HG02970 (cell line): ENCODE results near the gene C2orf49.
"Not testable (repeated sequence)": the region's sequence is repeated elsewhere in the genome, so short reads cannot be mapped to it uniquely, and the experiment has no call there.

Experiments used
- ATAC-seq: cut with Tn5 transposase; IDR thresholded peaks from one replicate; pipeline ENCODE4 v1.9.1; 2021; ENCODE audit warnings: mild to moderate bottlenecking, moderate library complexity, moderate number of reproducible peaks; ENCODE audit not compliant: unreplicated experiment, low FRiP score

Gene C2orf49

DNA sequence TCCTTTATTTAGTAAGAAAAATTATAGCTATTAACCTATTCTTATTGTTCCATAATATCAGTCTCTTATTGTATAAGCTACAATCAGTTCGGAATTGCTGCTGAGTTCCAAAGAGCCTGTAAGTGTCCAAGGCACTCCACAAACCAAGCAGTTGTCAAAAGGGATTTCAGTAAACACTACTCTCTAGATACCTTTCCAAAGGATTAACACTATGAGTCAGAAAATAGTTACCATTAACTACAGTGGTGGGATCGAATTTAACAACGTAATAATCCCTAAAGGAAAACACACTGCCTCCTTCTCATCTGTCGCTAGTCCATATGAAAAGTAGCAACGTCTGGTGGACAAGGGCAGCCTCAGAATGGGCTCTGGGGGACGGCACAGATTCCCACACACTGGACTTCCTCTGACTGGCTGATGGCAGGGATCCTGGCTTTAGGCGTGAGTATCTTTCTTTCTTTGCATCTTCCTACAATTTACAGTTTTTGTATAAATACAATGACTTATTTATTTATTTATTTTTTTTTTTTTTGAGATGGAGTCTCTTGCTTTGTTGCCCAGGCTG lies 16.6 kb upstream of the C2orf49 start:
- no peak for ATAC-seq

DNA sequence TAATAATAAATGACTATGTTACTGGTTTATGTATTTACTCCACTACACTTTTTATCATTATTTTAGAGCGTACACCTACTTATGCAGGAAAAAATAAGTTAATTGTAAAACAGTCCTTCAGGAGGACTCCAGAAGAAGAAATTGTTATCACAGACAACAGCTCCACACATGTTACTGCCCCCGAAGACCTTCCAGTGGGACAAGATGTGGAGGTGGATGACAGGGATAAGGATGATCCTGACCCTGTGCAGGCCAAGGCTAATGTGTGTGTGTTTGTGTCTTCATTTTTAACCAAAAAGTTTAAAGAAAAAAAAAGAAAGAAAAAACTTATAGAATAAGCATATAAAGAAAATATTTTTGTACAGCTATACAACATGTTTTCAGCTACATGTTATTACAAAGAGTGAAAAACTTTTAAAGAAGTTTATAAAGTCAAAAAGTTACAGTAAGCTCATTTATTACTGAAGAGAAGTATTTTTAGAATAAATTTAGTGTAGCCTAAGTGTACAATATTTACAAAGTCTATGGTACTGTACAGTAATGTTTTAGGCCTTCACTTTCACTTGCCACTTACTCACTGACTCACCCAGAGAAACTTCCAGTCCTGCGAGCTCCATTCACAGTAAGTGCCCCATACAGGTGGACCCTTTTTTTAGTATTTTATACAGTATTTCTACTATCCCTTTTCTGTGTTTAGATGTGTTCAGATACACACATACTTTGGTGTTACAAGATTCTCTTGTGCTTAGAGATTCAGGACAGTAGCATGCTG lies 15.3 kb upstream of the C2orf49 start:
- no peak for ATAC-seq

DNA sequence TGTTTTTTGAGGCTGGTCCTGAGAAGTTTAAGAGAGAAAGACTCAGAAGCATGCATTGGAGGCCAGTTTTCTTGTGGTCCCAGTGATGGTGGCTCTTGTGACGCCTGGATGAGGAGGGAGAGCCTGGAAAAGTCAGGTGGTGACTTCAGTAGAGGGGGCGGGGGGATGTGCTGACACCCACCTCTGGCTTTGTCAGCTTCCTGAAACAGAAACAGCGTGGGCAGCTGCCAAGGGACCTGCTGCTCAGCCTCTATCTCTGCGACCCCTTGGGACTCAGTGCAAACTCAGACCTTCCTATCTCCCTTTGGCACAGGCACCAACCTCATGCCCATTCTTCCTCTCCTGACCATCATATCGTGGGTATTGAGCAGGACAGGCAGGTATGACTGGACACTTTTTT lies 14.2 kb upstream of the C2orf49 start:
- ATAC-seq: no peak

DNA sequence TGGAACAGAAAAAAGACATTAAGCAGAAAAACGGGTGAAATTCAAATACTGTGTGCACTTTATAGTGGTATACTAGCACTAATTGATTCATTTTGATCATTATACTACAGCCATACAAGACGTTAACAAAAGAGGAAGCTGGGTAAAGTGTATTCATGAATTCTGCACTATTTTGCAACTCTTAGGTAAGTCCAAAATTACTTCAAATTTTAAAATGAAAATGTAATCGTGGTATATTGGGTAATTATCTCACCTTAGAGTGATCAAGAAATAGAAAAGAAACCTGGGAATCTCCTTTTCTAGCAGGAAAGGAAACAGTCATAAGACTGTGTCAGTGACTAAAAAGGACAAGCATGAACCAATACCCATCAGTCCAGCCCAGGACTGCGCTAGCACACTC lies 13.2 kb upstream of the C2orf49 start:
- ATAC-seq: no peak

DNA sequence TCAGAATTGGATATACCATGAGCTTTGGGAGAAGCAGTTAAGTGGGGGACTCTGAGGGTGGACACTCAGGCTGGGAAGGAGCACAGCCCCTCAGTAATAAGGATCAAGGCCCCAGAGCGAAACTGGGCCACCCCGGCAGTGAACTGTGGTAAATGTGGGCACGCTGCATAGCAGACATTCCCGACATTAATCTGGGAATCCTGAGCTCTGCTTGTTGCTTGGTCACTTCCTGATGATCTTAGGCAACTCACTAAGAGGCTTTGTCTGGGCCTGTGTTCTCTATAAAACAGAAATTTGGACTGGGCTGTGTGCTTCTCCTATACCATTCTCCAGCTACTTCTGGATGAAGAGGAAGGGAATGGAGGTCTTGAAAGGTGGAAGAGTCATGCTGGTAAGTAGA lies 12.6 kb upstream of the C2orf49 start:
- ATAC-seq: no peak

DNA sequence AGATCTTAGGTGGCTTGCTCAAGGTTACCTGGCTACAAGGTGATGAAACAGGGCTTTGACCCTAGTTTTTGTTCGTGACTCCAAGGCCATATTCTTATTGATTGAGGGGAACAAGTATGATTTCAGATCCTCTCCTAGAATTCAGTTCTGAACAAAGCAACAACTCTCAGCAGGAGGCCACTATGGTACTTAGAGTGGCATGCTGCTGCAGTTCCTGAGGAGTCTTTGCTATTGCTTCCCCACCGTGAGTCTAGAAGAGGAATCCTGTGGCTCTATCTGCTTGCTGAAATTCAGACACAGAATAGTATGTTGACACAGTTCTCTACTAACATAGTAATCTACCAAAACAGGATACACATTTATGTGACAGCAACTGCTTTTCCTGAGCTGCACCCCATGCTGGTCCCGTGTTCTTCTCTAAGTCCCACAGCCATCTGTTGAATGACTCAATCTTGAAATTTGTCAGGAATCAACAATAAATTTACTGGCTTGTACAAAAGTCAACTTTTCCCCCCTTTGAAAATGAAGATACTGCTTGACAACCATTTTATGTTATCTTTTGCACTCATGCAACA lies 11.9 kb upstream of the C2orf49 start:
- no peak for ATAC-seq

DNA sequence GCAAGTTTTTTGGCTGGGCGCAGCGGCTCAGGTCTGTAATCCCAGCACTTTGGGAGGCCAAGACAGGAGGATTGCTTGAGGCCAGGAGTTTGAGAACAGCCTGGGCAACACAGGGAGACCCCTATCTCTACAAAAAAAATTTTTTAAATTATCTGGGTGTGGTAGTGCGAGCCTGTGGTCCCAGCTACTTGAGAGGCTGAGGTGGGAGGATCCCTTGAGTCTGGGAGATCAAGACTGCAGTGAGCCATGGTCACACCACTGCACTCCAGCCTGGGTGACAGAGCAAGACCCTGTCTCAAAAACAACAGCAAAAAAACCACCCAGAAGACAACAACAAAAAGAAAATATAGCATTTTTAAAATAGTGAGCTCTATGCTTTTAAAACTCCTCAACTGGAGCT lies 10.1 kb upstream of the C2orf49 start:
- ATAC-seq: not testable (repeated sequence)

DNA sequence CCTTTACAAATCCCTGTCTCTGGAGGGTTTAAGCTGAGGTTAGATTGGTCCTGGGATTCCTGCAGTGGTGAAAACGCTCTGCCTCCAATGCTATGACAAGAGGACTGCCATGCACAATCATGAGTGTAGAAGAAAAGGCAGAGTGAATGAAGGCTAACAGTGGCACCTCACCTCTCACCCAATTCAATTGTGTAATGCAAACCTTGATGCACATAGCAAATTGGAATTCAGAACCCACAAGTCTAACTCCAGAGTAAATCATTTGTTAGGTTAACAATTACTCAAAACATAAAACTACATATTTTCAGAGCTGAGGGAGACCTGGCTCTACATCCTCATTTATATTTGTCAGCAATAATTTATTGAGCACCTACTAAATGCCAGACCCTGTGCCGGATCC lies 9.7 kb upstream of the C2orf49 start:
- no peak for ATAC-seq

DNA sequence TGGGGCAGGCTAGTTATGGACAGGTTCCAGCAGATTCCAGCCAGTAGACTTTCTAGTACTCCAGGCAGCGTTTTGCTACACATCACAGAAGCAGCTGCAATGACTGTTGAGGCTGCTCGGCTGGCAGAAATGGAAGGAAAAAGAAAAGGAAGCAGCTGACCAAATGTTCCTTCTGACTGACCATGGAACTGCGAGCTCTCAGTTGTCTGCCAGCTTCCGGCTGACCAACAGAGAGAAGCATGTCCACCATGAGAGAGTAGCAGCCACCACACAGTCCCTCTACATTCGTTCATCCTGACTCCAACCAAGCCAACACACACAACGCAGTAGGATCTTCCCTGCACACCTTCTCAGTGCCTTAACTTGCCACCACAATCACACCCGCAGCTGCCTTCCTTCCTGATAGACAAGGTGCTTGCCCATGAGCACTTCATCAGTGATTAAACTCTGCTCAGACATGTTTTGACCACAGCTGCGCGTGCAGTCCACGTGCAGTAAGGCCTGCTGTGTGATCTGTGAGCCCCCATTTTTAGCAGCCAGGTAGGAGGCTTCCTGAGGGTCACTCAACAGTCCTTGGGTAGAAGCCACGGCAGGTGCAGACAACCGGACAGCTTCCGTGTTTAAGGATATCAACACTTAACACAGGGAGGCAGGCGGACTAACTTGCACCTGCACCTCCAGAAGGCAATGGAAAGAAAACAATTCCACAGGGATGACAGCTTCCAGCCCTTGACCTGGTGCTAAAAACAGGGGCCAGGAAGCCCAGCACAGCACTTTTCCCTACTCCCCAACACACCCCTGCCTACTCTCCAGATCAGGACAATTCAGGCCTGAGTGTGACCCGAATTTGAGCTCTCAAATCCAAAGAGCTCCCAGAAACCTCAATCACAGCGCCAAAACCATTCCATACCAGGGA lies 8.8 kb upstream of the C2orf49 start:
- no peak for ATAC-seq

DNA sequence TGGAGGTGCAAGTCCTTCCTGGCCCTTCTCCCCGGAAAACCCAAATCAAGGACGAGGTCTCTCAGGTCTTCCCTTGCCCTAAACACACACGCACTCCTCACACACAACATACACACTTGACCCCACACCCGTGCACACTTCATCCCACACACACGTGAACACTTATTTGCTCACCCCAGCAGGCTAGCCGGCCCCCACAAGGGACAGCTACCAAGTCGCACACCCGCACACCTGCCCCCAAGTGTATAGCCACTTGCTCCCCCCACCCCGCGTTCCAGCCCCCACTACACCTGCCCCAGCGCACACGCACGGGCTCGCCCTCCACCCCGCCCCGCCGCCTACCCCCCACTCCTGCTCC lies 8.2 kb upstream of the C2orf49 start:
- ATAC-seq: peak; percentile 6

DNA sequence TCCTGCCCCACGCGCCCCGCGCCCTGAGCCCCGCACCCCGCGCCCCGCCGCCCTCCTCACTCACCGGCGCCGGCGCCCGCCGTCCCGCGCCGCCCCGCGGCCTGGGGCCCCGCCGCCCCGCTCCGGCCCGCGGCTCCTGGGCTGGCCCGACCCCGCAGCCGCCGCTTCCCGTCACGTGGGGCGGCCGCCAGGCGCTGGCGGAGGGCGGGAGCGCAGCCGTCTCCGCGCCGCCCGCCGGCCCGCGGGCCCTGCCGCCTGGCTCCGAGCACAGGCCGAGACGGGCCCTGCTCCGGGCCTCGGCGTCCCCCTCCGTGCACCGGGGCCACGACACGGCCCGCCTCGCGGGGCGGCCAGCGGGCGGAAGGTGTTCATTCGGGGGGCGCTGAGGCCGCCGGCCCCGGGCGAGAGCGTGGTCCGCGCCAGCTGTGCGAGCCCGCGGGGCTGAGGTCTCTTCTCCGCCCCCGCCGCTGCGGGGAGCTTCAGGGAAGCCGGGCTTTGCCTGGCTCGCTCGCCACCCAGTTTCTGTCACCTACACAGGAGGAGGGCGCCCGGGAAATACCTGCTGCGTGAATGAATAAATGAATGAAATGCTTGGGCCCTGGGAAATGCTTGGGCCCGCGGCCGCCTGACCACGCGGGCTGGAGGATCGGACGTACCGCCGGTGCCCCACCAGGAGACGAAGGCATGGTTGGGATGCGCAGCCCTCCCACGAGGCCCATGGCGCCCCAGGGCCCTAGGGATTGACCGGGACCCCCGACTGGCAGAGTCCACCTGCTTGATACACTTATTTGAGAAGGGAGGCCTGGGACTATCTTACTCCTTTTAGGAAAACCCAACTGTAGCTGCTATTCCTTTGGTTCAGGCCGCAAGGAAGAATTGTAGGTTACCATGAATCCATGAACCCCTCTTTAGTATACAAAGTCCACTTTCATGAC lies 7.5 kb upstream of the C2orf49 start, which contains the start of gene TGFBRAP1:
TSS of gene TGFBRAP1 (minus strand) at position 175 of the 935 bp plus-strand sequence. CDS start 21,434 bp downstream, outside the sequence.
- peak; percentile 80 for ATAC-seq

DNA sequence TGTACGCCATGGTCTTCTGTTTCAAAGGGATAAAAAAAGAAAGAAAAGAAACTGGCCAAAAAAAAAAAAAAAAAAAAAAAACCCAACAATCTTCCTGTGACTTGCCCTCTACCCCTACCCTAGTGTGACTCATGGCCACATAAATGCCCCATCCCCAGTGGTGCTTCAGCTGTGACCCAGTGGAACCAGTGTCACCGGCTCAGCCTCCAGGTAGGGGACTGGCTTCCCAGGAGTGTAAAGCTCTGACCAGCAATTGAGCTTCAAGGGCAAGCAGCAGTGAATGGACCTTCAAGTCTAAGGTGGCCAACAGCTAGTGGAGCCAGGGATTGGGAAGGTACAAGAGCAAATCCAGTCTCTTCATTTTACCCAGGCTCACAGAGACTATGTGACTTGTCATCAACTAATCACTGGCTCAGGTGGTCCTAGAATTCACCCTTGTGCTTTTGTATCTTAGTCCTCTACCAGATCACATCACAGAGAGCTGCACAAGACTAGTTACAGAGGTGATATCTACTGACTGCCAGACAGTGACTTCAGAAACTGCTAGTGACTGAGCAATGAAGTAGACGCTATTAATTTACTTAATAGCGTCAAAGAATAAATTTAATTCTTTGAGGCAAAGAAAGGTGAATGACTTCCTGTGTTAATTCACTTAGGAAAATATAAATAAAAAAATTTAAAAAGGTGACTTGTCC lies 6.5 kb upstream of the C2orf49 start:
- ATAC-seq: no peak

DNA sequence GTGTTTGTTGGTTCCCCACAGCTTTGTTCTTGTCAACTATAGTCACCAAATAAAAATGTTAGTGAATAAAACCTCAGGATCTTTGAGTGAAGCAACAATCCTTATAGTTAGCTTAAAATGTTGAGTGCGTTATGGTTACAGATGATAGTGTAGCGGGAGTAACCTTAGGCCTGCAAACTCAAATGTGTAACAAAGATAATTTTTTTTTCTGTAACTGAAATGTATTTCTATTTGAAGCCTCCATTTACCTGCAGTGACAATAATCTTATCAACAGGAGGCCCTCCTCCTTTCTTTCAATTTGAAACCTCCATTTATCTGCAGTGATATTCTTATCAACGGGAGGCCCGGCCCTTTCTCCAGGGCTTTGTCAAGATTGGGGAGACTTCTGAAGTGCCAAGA lies 3.1 kb upstream of the C2orf49 start:
- no peak for ATAC-seq

DNA sequence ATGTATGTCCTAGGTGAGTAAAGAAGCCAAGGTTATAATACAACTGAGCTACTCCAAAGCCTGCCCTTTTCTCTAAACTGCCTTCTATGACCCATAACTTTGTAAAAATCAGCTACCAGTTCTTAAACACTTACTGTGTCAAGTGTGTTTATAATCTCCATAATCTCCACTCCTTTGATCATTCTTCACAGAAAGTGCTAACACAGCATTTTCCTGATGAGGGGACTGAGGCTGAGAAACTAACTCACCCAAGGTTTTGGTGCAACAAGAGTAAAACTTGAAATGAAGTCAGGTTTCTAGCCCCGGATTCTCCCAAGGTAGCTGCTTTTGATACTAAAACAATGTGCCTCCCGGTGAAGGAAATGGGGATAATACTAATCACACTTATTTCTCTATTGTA lies 1.9 kb upstream of the C2orf49 start:
- ATAC-seq: no peak

DNA sequence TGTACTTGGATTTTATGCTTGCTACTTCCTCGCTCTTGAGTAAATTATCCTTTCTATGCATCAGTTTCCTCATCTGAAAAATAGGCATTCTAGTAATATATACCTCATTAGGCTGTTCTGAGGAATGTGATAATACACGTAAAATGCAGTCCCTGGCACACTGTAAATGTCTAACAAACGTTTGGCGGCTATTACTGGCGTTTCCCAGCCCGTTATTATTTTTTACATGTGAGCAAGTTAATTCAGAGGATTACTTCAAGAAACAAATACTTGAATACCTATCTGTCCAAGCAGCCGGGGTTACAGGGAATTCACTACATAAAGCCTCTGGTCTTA lies 586 bp upstream of the C2orf49 start:
- ATAC-seq: no peak

DNA sequence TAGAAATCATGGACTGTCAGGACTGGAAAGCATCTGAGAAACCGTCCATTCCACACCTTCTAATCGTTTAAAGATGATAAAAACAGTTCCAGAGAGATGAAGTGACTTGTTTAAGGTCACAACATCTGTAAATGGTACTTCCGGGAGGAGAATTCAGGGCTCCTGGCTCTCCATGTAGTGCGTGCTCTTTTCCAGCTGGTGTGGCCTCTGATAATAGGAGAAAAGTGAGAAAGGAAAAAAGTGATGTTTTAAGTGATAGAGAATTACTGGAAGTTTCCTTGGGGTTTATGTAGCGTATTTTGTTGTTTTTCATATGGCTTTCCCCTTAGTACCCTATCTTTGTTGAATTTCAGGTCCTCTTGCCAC lies 663 bp downstream of the C2orf49 start:
- no peak for ATAC-seq

DNA sequence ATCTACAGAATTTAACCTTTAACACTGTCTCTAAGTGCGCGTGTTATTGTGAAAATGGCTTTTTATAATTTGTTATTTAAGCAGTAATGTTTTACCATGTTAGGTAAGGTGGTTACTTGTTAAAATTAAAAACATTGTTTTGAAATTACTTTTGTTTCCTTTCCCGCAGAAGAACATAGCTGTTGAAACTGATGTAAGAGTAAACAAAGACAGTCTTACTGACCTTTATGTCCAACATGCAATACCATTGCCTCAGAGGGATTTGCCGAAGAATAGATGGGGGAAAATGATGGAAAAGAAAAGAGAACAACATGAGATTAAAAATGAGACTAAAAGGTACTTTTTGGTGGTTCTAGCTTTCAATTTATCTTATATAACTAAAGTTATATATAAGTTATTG lies 2.1 kb downstream of the C2orf49 start:
- ATAC-seq: no peak

DNA sequence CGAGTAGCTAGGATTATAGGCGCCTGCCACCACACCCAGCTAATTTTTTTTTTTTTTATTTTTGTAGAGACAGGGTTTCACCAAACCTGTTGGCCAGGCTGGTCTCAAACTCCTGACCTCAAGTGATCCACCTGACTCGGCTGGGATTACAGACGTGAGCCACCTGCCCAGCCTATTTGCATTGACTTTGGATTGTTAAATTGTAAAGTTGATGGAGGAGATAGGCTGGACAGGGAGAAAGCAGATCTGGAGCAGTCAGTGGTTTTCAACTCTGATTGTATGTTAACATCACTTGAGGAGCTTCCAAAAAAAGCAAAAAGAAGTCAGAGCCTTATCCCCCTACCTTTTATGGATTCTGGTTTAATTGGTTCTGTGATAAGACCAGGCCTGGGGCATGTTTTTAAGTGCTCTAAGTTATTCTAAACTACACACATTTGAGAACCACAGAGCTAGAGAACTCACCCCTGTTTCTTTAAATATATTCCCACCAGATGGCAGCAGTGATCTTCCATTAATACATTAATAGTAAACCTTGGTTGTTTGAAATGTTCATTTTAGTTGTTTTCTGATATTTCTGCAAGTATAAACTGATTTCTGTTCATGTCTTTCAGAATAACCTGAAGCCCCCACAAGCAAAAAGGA lies 7.5 kb downstream of the C2orf49 start:
- no peak for ATAC-seq

DNA sequence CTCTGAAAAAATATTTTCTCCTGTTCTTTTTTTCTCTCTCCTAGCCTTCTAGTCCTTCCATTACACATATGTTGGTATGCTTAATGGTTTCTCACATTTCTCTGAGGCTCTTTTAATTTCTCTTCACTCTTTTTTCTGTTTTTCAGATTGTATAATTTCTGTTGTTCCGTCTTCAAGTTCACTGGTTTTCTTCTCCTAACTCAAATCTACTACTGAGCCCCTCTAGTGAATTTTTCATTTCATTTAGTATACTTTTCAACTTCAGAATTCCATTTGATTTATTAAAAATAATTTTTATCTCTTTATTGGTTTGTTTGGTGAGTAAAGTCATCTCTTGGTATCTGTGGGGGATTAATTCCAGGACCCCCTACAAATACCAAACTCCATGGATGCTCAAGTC lies 19.8 kb downstream of the C2orf49 start:
- ATAC-seq: no peak
